A549 (cell line): ENCODE results near the gene LITAFD. TPM values are rescaled to one million over a fixed set of nuclear protein-coding genes. Genes with fewer than 3 reads are reported as not detected.
A peak's percentile ranks its signal among the peaks of the same experiment; 100 is the strongest.

Source experiments
- ATAC-seq, 2 experiments: fragments of 200-7000 bp in 1 of 2; fragments of >200 bp in 1 of 2; cut with Nextera tagmentation in 1 of 2; cut with Tn5 transposase in 1 of 2; 3 replicates each; pipeline versions ENCODE4 v1.8.0 to v1.9.1; 2018 to 2020; ENCODE audit warnings: mild to moderate bottlenecking in 1 of 2, moderate library complexity in 1 of 2
- CTCF ChIA-PET: fragments of 300-600 bp; sonication (Branson Sonifier 250); formaldehyde crosslinking; extraction: SDS; loops from one replicate; lab custom pipeline; 2021; ENCODE audit warnings: antibody characterized with exemption, inconsistent platforms; lab: Yijun Ruan, JAX
- POLR2A ChIA-PET: fragments of 350-600 bp; formaldehyde crosslinking; extraction: SDS; loops from one replicate; lab custom pipeline; 2021; ENCODE audit warnings: antibody characterized with exemption, inconsistent platforms; lab: Yijun Ruan, JAX
- DNase-seq, 2 experiments: peaks; one replicate each; pipeline versions ENCODE4 v3.0.0 to v3.0.0-alpha.2; 2011 to 2016; ENCODE audit warnings: low read depth in 1 of 2, low spot score in 1 of 2
- FAIRE-seq: peaks from 2 replicates; lab custom pipeline; 2011; peaks lifted over from hg19 to GRCh38; lab: Jason Lieb, UNC
- H3K27ac ChIP-seq, 2 experiments: fragments of >200 bp; sonication (Bioruptor Twin); formaldehyde crosslinking; 3 replicates each; pipeline ENCODE4 v1.5.1; 2016 to 2017
- H3K4me1 ChIP-seq: fragments of >200 bp; sonication (Bioruptor Twin); formaldehyde crosslinking; 3 replicates; pipeline ENCODE4 v1.6.1; 2016
- H3K4me2 ChIP-seq: fragments of >200 bp; sonication (Bioruptor Twin); formaldehyde crosslinking; 3 replicates; pipeline ENCODE4 v1.6.1; 2016
- H3K4me3 ChIP-seq: fragments of >200 bp; sonication (Bioruptor Twin); formaldehyde crosslinking; 3 replicates; pipeline ENCODE4 v1.5.1; 2016
- H3K9me3 ChIP-seq: fragments of >200 bp; sonication (Bioruptor Twin); formaldehyde crosslinking; 3 replicates; pipeline ENCODE4 v1.6.1; 2016
- CBX2 ChIP-seq: fragments of 200-600 bp; sonication (generic); IDR thresholded peaks from 2 replicates; pipeline ENCODE4 v1.6.1; 2016; ENCODE audit warnings: low read depth, mild to moderate bottlenecking, borderline replicate concordance
- CEBPB ChIP-seq, 2 experiments: fragments of >200 bp in 1 of 2; sonication (Bioruptor Twin) in 1 of 2; formaldehyde crosslinking in 1 of 2; IDR thresholded peaks; 2 replicates each; pipeline ENCODE4 v1.6.1; 2012 to 2016
- CHD4 ChIP-seq: fragments of 200-600 bp; sonication (generic); IDR thresholded peaks from 2 replicates; pipeline ENCODE4 v1.6.1; 2016; ENCODE audit warnings: antibody characterized with exemption, mild to moderate bottlenecking, borderline replicate concordance
- CTCF ChIP-seq: fragments of >200 bp; sonication (Bioruptor Twin); formaldehyde crosslinking; IDR thresholded peaks from 3 replicates; pipeline ENCODE4 v1.5.1; 2016
- EHF ChIP-seq: fragments of 250-450 bp; sonication (Bioruptor Pico); IDR thresholded peaks from 2 replicates; pipeline ENCODE4 v1.5.0; 2020; ENCODE audit warnings: mild to moderate bottlenecking
- EHMT2 ChIP-seq: fragments of 200-600 bp; sonication (generic); IDR thresholded peaks from 2 replicates; pipeline ENCODE4 v1.6.1; 2016; ENCODE audit warnings: antibody characterized with exemption, low read depth, mild to moderate bottlenecking, moderate library complexity
- ELK1 ChIP-seq: fragments of 150-350 bp; IDR thresholded peaks from 2 replicates; pipeline ENCODE4 v1.6.1; 2014; ENCODE audit warnings: low read depth, mild to moderate bottlenecking, low read length
- ESRRA ChIP-seq: fragments of 150-350 bp; IDR thresholded peaks from 2 replicates; pipeline ENCODE4 v1.6.1; 2014; ENCODE audit warnings: mild to moderate bottlenecking, low read length, borderline replicate concordance
- FOSB ChIP-seq: fragments of 250-450 bp; sonication (Bioruptor Pico); IDR thresholded peaks from 2 replicates; pipeline ENCODE4 v1.5.0; 2020; ENCODE audit warnings: mild to moderate bottlenecking, moderate library complexity
- GATA3 ChIP-seq: IDR thresholded peaks from 2 replicates; pipeline ENCODE4 v1.6.1; 2012; ENCODE audit warnings: borderline replicate concordance
- HOXB13 ChIP-seq: fragments of 250-450 bp; sonication (Bioruptor Pico); IDR thresholded peaks from 2 replicates; pipeline ENCODE4 v1.5.0; 2020; ENCODE audit warnings: low read depth, mild to moderate bottlenecking, moderate library complexity
- MAFK ChIP-seq: fragments of 450-650 bp; IDR thresholded peaks from 2 replicates; pipeline ENCODE4 v1.6.1; 2014; ENCODE audit not compliant: partially characterized antibody
- NPAS2 ChIP-seq: fragments of 250-450 bp; sonication (Bioruptor Pico); IDR thresholded peaks from 2 replicates; pipeline ENCODE4 v1.8.0; 2022; ENCODE audit warnings: mild to moderate bottlenecking, moderate library complexity, borderline replicate concordance
- POLR2A ChIP-seq: IDR thresholded peaks from 2 replicates; pipeline ENCODE4 v1.6.1; 2012; ENCODE audit warnings: mild to moderate bottlenecking, low read length
- POLR2AphosphoS2 ChIP-seq: conservative IDR thresholded peaks from 2 replicates; pipeline ENCODE4 v1.6.1; 2012; ENCODE audit warnings: low read length, improper control_type of control experiment, inconsistent platforms
- RAD21 ChIP-seq, 2 experiments: fragments of >200 bp in 1 of 2; sonication (Bioruptor Twin) in 1 of 2; formaldehyde crosslinking in 1 of 2; IDR thresholded peaks in 1 of 2; conservative IDR thresholded peaks in 1 of 2; 2 replicates in 1 of 2; 3 replicates in 1 of 2; pipeline ENCODE4 v1.6.1; 2012 to 2018; ENCODE audit warnings: inconsistent platforms in 1 of 2
- RCOR1 ChIP-seq: fragments of 150-350 bp; IDR thresholded peaks from 2 replicates; pipeline ENCODE4 v1.6.1; 2014; ENCODE audit warnings: antibody characterized with exemption, low read length, low read depth
- SMC3 ChIP-seq: fragments of >200 bp; sonication (Bioruptor Twin); formaldehyde crosslinking; IDR thresholded peaks from 3 replicates; pipeline ENCODE4 v1.6.1; 2018; ENCODE audit warnings: inconsistent platforms
- WGBS: methylation state at CpG from one replicate; pipeline ENCODE4 v1.1.6; 2017; ENCODE audit errors: missing lambda C conversion rate; 5-methylcytosine and 5-hydroxymethylcytosine counted together
- polyA plus RNA-seq, 4 experiments: library from polyadenylated mRNA; depleted of rRNA in 3 of 4; stranded (reverse); fragments of >200 nt; fragmentation: RNase III in 1 of 4; extraction: RNeasy Plus Mini Kit Qiagen cat#74134 plus additional on column Dnase treatment in 1 of 4; gene quantifications; 2 replicates in 3 of 4; 3 replicates in 1 of 4; pipeline ENCODE4 v1.2.3, GENCODE V29; 2011 to 2017
- TF ChIP-seq, protein P1 (sequence below): IDR thresholded peaks from 2 replicates; pipeline ENCODE4 v1.6.1; 2012; ENCODE audit warnings: low read depth, borderline replicate concordance
- TF ChIP-seq, protein P2 (sequence below): fragments of >200 bp; sonication (Bioruptor Twin); formaldehyde crosslinking; IDR thresholded peaks from 2 replicates; pipeline ENCODE4 v1.6.1; 2016

The LITAFD gene
- polyA plus RNA-seq, 2 of the 4 experiments (the other 2 are of a cell fraction) = not detected

GRCh38 chr16:8905168-8905762 lies 23.1 kb downstream of the LITAFD start:
- Histone ChIP-seq H3K9me3 (no peaks in the 10 kb centered on the region), H3K4me2 (no peak overlapping the region), H3K4me1 (peaks cover 6% of the 10 kb centered on the region; the same call in 1 of the 3 replicates), H3K4me3 (no peak overlapping the region), H3K27ac (no peak overlapping the region)
- DNase-seq (peak; percentile 36 to 69), ATAC-seq (peak; percentile 87 to 89), FAIRE-seq (no peak)
- WGBS = 80% methylated on average over 13 of the region's 13 CpGs
- CTCF ChIA-PET = interaction anchor here (0.8 to 3.0 kb wide), 13 partner anchors 9 to 220 kb away, joined by 3 to 20 read pairs (median 3); no protein-coding TSS in a partner anchor
- POLR2A ChIA-PET = no interaction called here
- TF ChIP-seq SMC3 = peak; percentile 49; the same call in 2 of the 3 replicates
- TF ChIP-seq CHD4 = no peak
- TF ChIP-seq RAD21 (conservative IDR thresholded peaks at IDR 0.05 in 1 of 2, IDR thresholded peaks at IDR 0.05 in 1 of 2) = peak; percentile 57 to 73
- peak; percentile 27 for TF ChIP-seq CTCF

DNA sequence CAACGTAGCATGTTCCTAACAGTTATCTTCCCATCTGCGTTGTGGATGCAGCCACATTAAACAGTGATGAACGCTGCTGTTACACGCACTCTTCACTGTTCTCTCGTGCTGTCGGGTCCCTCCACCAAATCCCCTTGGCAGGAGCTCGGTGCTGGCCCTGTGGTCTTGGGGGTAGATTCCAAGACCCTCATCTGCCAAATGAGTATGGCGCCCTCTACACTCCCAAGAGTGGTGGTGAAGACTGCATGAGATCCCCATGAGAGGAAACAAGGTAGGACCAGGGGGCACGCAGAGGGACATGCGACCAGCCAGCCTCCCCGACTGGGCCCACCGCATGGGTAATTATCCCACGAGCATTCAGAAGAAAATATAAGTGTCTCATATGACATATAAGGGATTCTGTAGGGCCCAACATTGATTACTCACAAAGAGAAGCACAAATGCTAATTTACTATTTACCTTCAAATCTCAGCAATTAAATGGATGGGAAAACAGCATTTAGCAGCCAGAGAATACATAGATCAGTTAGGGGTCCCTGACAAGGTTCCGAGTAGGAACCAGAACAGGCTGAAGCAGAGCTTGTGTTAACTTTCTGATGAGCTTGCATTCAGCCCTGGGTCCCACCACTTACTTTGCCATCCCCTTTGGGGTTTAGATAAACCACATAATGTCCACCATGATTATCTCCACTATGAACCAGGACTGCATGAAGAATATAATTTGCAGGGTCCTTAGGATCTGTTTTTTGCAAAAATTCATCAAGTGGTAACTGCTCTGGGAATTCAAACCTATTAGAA lies 23.8 kb downstream of the LITAFD start:
- no peaks in the 10 kb centered on the region for H3K9me3 ChIP-seq
- peak in 1 of 2 experiments; percentile 25 for DNase-seq
- peak; percentile 70 to 73; a peak in 4 of 6 replicates for ATAC-seq
- ChIA-PET CTCF (interaction anchor here (0.7 to 3.0 kb wide), 14 partner anchors 8 to 219 kb away, joined by 3 to 20 read pairs (median 3); no protein-coding TSS in a partner anchor), POLR2A (no interaction called here)
- H3K4me1 ChIP-seq = peaks cover 6% of the 10 kb centered on the region; the same call in 1 of the 3 replicates
- FAIRE-seq = no peak
- no peak overlapping the region for H3K27ac ChIP-seq
- TF ChIP-seq, protein P1, sequence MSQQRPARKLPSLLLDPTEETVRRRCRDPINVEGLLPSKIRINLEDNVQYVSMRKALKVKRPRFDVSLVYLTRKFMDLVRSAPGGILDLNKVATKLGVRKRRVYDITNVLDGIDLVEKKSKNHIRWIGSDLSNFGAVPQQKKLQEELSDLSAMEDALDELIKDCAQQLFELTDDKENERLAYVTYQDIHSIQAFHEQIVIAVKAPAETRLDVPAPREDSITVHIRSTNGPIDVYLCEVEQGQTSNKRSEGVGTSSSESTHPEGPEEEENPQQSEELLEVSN = no peak
- TF ChIP-seq, protein P2, sequence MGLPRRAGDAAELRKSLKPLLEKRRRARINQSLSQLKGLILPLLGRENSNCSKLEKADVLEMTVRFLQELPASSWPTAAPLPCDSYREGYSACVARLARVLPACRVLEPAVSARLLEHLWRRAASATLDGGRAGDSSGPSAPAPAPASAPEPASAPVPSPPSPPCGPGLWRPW = no peak
- peak; percentile 24; the same call in 2 of the 3 replicates for TF ChIP-seq CTCF
- no peak for TF ChIP-seq GATA3
- no peak for TF ChIP-seq NPAS2 (CRISPR knock-in tag)
- TF ChIP-seq EHMT2 = no peak
- H3K4me3 ChIP-seq = no peak overlapping the region
- no peak overlapping the region for H3K4me2 ChIP-seq
- WGBS = 89% methylated on average over 14 of the region's 14 CpGs

DNA sequence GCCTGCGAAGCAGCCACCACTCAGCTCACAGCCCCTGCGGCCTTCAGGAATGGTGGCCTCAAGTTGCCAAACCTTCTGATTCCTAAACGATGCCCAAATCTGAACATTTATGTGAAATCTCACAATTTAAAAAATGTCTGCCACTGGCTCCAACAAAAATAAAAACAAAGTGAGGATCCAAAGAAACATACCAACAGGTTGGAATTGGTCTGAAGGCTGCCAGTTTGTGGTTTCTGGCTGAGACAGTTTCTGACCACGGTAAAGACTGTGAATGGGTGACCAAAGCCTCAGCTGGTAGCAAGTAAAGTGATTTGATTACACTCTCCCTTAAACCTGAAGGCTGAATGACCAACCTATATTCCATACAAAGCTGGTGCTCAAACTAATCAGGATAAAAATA lies 24.9 kb downstream of the LITAFD start:
- no peak for ATAC-seq
- CTCF ChIA-PET = interaction anchor here (1.2 kb wide), 1 partner anchor 102 kb away, joined by 5 read pairs; no protein-coding TSS in a partner anchor
- Histone ChIP-seq H3K9me3 (no peaks in the 10 kb centered on the region), H3K27ac (no peak overlapping the region), H3K4me3 (no peak overlapping the region), H3K4me2 (no peak overlapping the region), H3K4me1 (peaks cover 6% of the 10 kb centered on the region; the same call in 1 of the 3 replicates)
- DNase-seq = no peak
- POLR2A ChIA-PET = interaction anchor here (1.6 kb wide), 1 partner anchor 38 kb away, joined by 4 read pairs; the partner anchor contains the start of gene CARHSP1
- FAIRE-seq = no peak
- 85% methylated on average over 4 of the region's 4 CpGs for WGBS
- no peak for TF ChIP-seq HOXB13 (CRISPR knock-in tag)
- no peak for TF ChIP-seq EHMT2
- no peak for TF ChIP-seq ESRRA
- TF ChIP-seq EHF (CRISPR knock-in tag) = no peak
- no peak for TF ChIP-seq POLR2AphosphoS2
- TF ChIP-seq ELK1 = no peak
- TF ChIP-seq RCOR1 = no peak
- TF ChIP-seq CTCF = no peak
- TF ChIP-seq POLR2A = no peak
- no peak for TF ChIP-seq MAFK
- TF ChIP-seq FOSB (CRISPR knock-in tag) = no peak
- TF ChIP-seq CBX2 = no peak
- no peak for TF ChIP-seq CHD4
- no peak for TF ChIP-seq CEBPB (IDR thresholded peaks at IDR 0.05)
